ENCODE results near the gene SENP2. TPM values are rescaled to one million over a fixed set of nuclear protein-coding genes. Genes with fewer than 3 reads are reported as not detected.

The SENP2 gene
- total and polyA plus RNA-seq, 2 of the 13 experiments (the other 11 are each of a cell fraction or from before 2014, with no cell fraction given) = 7.7 to 46.2 TPM

DNA sequence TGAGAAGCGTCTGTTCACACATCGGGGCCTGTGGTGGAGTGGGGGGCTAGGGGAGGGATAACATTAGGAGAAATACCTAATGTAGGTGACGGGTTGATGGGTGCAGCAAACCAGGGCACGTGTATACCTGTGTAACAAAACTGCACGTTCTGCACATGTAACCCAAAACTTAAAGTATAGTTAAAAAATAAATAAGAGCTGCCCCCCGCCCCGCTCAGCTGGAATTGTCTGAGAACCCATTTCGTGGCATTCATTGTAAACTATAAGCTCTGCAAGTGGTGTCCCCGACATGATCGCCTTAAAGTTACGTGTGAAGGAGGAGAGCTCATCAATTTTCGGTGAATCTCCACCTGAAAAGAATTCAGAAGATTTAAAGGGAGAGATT is 26.4 kb upstream of the SENP2 start:
- no peak overlapping the region for H3K9ac ChIP-seq (ENCODE audit: insufficient read depth, low read depth, low read length)
- ATAC-seq (no peak), DNase-seq (ENCODE audit: low spot score) (no peak), FAIRE-seq (no peak)
- in situ Hi-C loops (cut with HindIII; ENCODE audit: extremely low pct_ligation_motif_present, low pct_unique_long_range_greater_than_20kb) (no loop called here), intact Hi-C loops (cut with micrococcal nuclease; ENCODE audit: unreplicated experiment) (loop anchor here (10.0 kb wide), 1 partner anchor 55 kb away; no protein-coding TSS in a partner anchor)
- H3K27me3 ChIP-seq (ENCODE audit: control insufficient read depth in 1 of 2, insufficient read depth in 2 of 2, low read length in 2 of 2) = no peaks in the 10 kb centered on the region; a peak in 1 of 5 replicates
- no peak overlapping the region for H2AFZ ChIP-seq (ENCODE audit: low read length)
- BruUV-seq (replicated peaks) = no TSS peak
- ChIA-PET POLR2A (interaction anchor here (0.9 kb wide), 1 partner anchor 61 kb away, joined by 3 read pairs; the partner anchor contains the start of gene TMEM41A), CTCF (ENCODE audit: low intra/inter-chr PET ratio, low total read pairs) (no interaction called here)
- H3K9me3 ChIP-seq (ENCODE audit: low read length) = no peaks in the 10 kb centered on the region
- no peaks in the 10 kb centered on the region for H4K20me1 ChIP-seq (ENCODE audit: insufficient read depth, low read length)
- H3K4me3 ChIP-seq (replicated peaks in 1 of 3; ENCODE audit: insufficient read depth in 1 of 3, low read depth in 2 of 3, low read length in 3 of 3) = no peak overlapping the region
- no peaks in the 10 kb centered on the region for H3K36me3 ChIP-seq (replicated peaks in 1 of 2; ENCODE audit: control insufficient read depth in 1 of 2, insufficient read depth in 2 of 2, low read length in 2 of 2)
- H3K79me2 ChIP-seq (ENCODE audit: insufficient read depth, low read length) = no peaks in the 10 kb centered on the region
- H3K27ac ChIP-seq (ENCODE audit: extremely low read length, insufficient read depth, low read length) = no peak overlapping the region
- H3K4me2 ChIP-seq (ENCODE audit: low read depth, low read length) = peak overlapping the region; percentile 71
- peaks cover 45% of the 10 kb centered on the region for H3K4me1 ChIP-seq (ENCODE audit: insufficient read depth, low read length)
- WGBS (ENCODE audit: low lambda C conversion rate) = 61% methylated on average over 12 of the region's 12 CpGs
- TF ChIP-seq, protein P1, sequence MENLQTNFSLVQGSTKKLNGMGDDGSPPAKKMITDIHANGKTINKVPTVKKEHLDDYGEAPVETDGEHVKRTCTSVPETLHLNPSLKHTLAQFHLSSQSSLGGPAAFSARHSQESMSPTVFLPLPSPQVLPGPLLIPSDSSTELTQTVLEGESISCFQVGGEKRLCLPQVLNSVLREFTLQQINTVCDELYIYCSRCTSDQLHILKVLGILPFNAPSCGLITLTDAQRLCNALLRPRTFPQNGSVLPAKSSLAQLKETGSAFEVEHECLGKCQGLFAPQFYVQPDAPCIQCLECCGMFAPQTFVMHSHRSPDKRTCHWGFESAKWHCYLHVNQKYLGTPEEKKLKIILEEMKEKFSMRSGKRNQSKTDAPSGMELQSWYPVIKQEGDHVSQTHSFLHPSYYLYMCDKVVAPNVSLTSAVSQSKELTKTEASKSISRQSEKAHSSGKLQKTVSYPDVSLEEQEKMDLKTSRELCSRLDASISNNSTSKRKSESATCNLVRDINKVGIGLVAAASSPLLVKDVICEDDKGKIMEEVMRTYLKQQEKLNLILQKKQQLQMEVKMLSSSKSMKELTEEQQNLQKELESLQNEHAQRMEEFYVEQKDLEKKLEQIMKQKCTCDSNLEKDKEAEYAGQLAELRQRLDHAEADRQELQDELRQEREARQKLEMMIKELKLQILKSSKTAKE (CRISPR knock-in tag; IDR thresholded peaks at IDR 0.05; ENCODE audit: borderline replicate concordance) = no peak
- TF ChIP-seq ONECUT2 (CRISPR knock-in tag; IDR thresholded peaks at IDR 0.05) (no peak), ZNF468 (CRISPR knock-in tag; IDR thresholded peaks at IDR 0.05) (no peak), POLR2AphosphoS5 (IDR thresholded peaks at IDR 0.05; ENCODE audit: low read depth, low read length) (no peak), TBP (CRISPR knock-in tag; IDR thresholded peaks at IDR 0.05) (no peak), ZFX (CRISPR knock-in tag; IDR thresholded peaks at IDR 0.05; ENCODE audit: low read depth) (no peak), ZNF674 (CRISPR knock-in tag; IDR thresholded peaks at IDR 0.05; ENCODE audit: low read depth) (no peak)
- TF ChIP-seq, protein P2, sequence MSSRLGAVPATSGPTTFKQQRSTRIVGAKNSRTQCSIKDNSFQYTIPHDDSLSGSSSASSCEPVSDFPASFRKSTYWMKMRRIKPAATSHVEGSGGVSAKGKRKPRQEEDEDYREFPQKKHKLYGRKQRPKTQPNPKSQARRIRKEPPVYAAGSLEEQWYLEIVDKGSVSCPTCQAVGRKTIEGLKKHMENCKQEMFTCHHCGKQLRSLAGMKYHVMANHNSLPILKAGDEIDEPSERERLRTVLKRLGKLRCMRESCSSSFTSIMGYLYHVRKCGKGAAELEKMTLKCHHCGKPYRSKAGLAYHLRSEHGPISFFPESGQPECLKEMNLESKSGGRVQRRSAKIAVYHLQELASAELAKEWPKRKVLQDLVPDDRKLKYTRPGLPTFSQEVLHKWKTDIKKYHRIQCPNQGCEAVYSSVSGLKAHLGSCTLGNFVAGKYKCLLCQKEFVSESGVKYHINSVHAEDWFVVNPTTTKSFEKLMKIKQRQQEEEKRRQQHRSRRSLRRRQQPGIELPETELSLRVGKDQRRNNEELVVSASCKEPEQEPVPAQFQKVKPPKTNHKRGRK (CRISPR knock-in tag; IDR thresholded peaks at IDR 0.05) = no peak
- TF ChIP-seq, protein P3, sequence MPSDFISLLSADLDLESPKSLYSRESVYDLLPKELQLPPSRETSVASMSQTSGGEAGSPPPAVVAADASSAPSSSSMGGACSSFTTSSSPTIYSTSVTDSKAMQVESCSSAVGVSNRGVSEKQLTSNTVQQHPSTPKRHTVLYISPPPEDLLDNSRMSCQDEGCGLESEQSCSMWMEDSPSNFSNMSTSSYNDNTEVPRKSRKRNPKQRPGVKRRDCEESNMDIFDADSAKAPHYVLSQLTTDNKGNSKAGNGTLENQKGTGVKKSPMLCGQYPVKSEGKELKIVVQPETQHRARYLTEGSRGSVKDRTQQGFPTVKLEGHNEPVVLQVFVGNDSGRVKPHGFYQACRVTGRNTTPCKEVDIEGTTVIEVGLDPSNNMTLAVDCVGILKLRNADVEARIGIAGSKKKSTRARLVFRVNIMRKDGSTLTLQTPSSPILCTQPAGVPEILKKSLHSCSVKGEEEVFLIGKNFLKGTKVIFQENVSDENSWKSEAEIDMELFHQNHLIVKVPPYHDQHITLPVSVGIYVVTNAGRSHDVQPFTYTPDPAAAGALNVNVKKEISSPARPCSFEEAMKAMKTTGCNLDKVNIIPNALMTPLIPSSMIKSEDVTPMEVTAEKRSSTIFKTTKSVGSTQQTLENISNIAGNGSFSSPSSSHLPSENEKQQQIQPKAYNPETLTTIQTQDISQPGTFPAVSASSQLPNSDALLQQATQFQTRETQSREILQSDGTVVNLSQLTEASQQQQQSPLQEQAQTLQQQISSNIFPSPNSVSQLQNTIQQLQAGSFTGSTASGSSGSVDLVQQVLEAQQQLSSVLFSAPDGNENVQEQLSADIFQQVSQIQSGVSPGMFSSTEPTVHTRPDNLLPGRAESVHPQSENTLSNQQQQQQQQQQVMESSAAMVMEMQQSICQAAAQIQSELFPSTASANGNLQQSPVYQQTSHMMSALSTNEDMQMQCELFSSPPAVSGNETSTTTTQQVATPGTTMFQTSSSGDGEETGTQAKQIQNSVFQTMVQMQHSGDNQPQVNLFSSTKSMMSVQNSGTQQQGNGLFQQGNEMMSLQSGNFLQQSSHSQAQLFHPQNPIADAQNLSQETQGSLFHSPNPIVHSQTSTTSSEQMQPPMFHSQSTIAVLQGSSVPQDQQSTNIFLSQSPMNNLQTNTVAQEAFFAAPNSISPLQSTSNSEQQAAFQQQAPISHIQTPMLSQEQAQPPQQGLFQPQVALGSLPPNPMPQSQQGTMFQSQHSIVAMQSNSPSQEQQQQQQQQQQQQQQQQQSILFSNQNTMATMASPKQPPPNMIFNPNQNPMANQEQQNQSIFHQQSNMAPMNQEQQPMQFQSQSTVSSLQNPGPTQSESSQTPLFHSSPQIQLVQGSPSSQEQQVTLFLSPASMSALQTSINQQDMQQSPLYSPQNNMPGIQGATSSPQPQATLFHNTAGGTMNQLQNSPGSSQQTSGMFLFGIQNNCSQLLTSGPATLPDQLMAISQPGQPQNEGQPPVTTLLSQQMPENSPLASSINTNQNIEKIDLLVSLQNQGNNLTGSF (CRISPR knock-in tag; IDR thresholded peaks at IDR 0.05) = no peak
- TF ChIP-seq, protein P4, sequence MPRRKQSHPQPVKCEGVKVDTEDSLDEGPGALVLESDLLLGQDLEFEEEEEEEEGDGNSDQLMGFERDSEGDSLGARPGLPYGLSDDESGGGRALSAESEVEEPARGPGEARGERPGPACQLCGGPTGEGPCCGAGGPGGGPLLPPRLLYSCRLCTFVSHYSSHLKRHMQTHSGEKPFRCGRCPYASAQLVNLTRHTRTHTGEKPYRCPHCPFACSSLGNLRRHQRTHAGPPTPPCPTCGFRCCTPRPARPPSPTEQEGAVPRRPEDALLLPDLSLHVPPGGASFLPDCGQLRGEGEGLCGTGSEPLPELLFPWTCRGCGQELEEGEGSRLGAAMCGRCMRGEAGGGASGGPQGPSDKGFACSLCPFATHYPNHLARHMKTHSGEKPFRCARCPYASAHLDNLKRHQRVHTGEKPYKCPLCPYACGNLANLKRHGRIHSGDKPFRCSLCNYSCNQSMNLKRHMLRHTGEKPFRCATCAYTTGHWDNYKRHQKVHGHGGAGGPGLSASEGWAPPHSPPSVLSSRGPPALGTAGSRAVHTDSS (CRISPR knock-in tag; conservative IDR thresholded peaks at IDR 0.05) = no peak

Measured in HepG2 (cell line).